H9 (cell line): ENCODE results near the gene RNF227. TPM values are rescaled to one million over a fixed set of nuclear protein-coding genes. Genes with fewer than 3 reads are reported as not detected.

Experiments
- DNase-seq: peaks from one replicate; pipeline ENCODE4 v3.0.0-alpha.2; 2017
- H2AFZ ChIP-seq: one replicate; pipeline ENCODE4 v1.6.1; 2013; ENCODE audit warnings: mild to moderate bottlenecking, low read length, control low read depth, moderate library complexity
- H2AK5ac ChIP-seq: 2 replicates; pipeline ENCODE4 v1.6.1; 2013; ENCODE audit warnings: low read length, control low read depth, mixed read lengths; ENCODE audit not compliant: insufficient read length
- H2BK120ac ChIP-seq: one replicate; pipeline ENCODE4 v1.6.1; 2013; ENCODE audit warnings: low read depth, mild to moderate bottlenecking, low read length, control low read depth, inconsistent platforms; ENCODE audit not compliant: poor library complexity, severe bottlenecking
- H2BK12ac ChIP-seq: 2 replicates; pipeline ENCODE4 v1.6.1; 2013; ENCODE audit warnings: low read length, control low read depth, mixed read lengths, low read depth; ENCODE audit not compliant: insufficient read length
- H2BK15ac ChIP-seq: 2 replicates; pipeline ENCODE4 v1.6.1; 2013; ENCODE audit warnings: low read depth, low read length, control low read depth
- H2BK20ac ChIP-seq: one replicate; pipeline ENCODE4 v1.6.1; 2013; ENCODE audit warnings: low read depth, mild to moderate bottlenecking, low read length, control low read depth, inconsistent platforms; ENCODE audit not compliant: poor library complexity, severe bottlenecking
- H2BK5ac ChIP-seq: 2 replicates; pipeline ENCODE4 v1.6.1; 2013; ENCODE audit warnings: low read length, control low read depth, mixed read lengths; ENCODE audit not compliant: insufficient read length
- H3K14ac ChIP-seq: 2 replicates; pipeline ENCODE4 v1.6.1; 2013; ENCODE audit warnings: low read length, control low read depth; ENCODE audit not compliant: insufficient read depth
- H3K18ac ChIP-seq: 2 replicates; pipeline ENCODE4 v1.6.1; 2013; ENCODE audit warnings: low read depth, mild to moderate bottlenecking, mixed read lengths, low read length, control low read depth; ENCODE audit not compliant: insufficient read length
- H3K23ac ChIP-seq: 2 replicates; pipeline ENCODE4 v1.6.1; 2013; ENCODE audit warnings: low read length, control low read depth, mixed read lengths, low read depth; ENCODE audit not compliant: insufficient read length
- H3K23me2 ChIP-seq: 2 replicates; pipeline ENCODE4 v1.6.1; 2013; ENCODE audit warnings: low read depth, mild to moderate bottlenecking, mixed read lengths, low read length, control low read depth; ENCODE audit not compliant: insufficient read length, poor library complexity, severe bottlenecking
- H3K27ac ChIP-seq: 2 replicates; pipeline ENCODE4 v1.5.1; 2013; ENCODE audit warnings: low read length, control low read depth, mixed read lengths, low read depth; ENCODE audit not compliant: insufficient read length
- H3K27me3 ChIP-seq: 2 replicates; pipeline ENCODE4 v1.6.1; 2013; ENCODE audit warnings: low read length, control low read depth, inconsistent platforms; ENCODE audit not compliant: insufficient read depth
- H3K4ac ChIP-seq: 2 replicates; pipeline ENCODE4 v1.6.1; 2013; ENCODE audit warnings: low read depth, mild to moderate bottlenecking, control low read depth, inconsistent platforms, low read length, moderate library complexity
- H3K4me1 ChIP-seq: 2 replicates; pipeline ENCODE4 v1.6.1; 2013; ENCODE audit warnings: low read length, control low read depth, inconsistent platforms; ENCODE audit not compliant: insufficient read depth
- H3K4me2 ChIP-seq: 2 replicates; pipeline ENCODE4 v1.6.1; 2013; ENCODE audit warnings: low read length, control low read depth, mixed read lengths; ENCODE audit not compliant: insufficient read length, insufficient read depth
- H3K56ac ChIP-seq: 2 replicates; pipeline ENCODE4 v1.6.1; 2013; ENCODE audit warnings: low read depth, mild to moderate bottlenecking, mixed read lengths, low read length, control low read depth; ENCODE audit not compliant: insufficient read length
- H3K79me1 ChIP-seq: 2 replicates; pipeline ENCODE4 v1.6.1; 2013; ENCODE audit warnings: low read depth, mild to moderate bottlenecking, moderate library complexity, low read length, control low read depth, inconsistent platforms; ENCODE audit not compliant: insufficient read depth, poor library complexity, severe bottlenecking
- H3K79me2 ChIP-seq: 2 replicates; pipeline ENCODE4 v1.6.1; 2013; ENCODE audit warnings: low read length, control low read depth, inconsistent platforms; ENCODE audit not compliant: insufficient read depth
- H3K9ac ChIP-seq: 2 replicates; pipeline ENCODE4 v1.6.1; 2013; ENCODE audit warnings: low read length, control low read depth, mixed read lengths; ENCODE audit not compliant: insufficient read length; ENCODE audit errors: extremely low read depth
- H3K9me3 ChIP-seq: one replicate; pipeline ENCODE4 v1.6.1; 2013; ENCODE audit warnings: low read depth, low read length, inconsistent platforms; ENCODE audit not compliant: control insufficient read depth
- H3T11ph ChIP-seq: one replicate; pipeline ENCODE4 v1.6.1; 2013; ENCODE audit warnings: mild to moderate bottlenecking, low read length, control low read depth, inconsistent platforms
- H4K20me1 ChIP-seq: one replicate; pipeline ENCODE4 v1.6.1; 2013; ENCODE audit not compliant: control insufficient read depth, insufficient read length, insufficient read depth
- H4K5ac ChIP-seq: 2 replicates; pipeline ENCODE4 v1.6.1; 2013; ENCODE audit warnings: low read depth, mild to moderate bottlenecking, mixed read lengths, low read length, control low read depth; ENCODE audit not compliant: insufficient read length
- H4K8ac ChIP-seq: replicated peaks from 2 replicates; pipeline ENCODE4 v1.6.1; 2013; ENCODE audit warnings: low read length, control low read depth, mixed read lengths, low read depth; ENCODE audit not compliant: insufficient read length
- H4K91ac ChIP-seq: 2 replicates; pipeline ENCODE4 v1.6.1; 2013; ENCODE audit warnings: low read depth, mild to moderate bottlenecking, moderate library complexity, mixed read lengths, low read length, control low read depth; ENCODE audit not compliant: insufficient read length
- H3K27ac Mint-ChIP-seq, 3 experiments: 2 replicates in 2 of 3; 3 replicates in 1 of 3; pipeline ENCODE4 v1.8.0; 2020 to 2021; ENCODE audit warnings: mixed read lengths in 3 of 3, mild to moderate bottlenecking in 1 of 3, moderate library complexity in 1 of 3
- H3K27me3 Mint-ChIP-seq: 2 replicates; pipeline ENCODE4 v1.8.0; 2021; ENCODE audit warnings: low read depth, mild to moderate bottlenecking, moderate library complexity, mixed read lengths
- H3K36me3 Mint-ChIP-seq, 3 experiments: 2 replicates in 2 of 3; 3 replicates in 1 of 3; pipeline ENCODE4 v1.8.0; 2020 to 2021; ENCODE audit warnings: low read depth in 3 of 3, mixed read lengths in 3 of 3; ENCODE audit not compliant: insufficient read depth in 1 of 3
- H3K4me1 Mint-ChIP-seq, 2 experiments: 2 replicates each; pipeline ENCODE4 v1.8.0; 2020; ENCODE audit warnings: mixed read lengths in 2 of 2
- H3K4me3 Mint-ChIP-seq, 2 experiments: 2 replicates in 1 of 2; 3 replicates in 1 of 2; pipeline ENCODE4 v1.8.0; 2020 to 2021; ENCODE audit warnings: mild to moderate bottlenecking in 2 of 2, mixed read lengths in 2 of 2, moderate library complexity in 1 of 2
- H3K9me3 Mint-ChIP-seq, 2 experiments: 2 replicates in 1 of 2; 3 replicates in 1 of 2; pipeline ENCODE4 v1.8.0; 2020; ENCODE audit warnings: mild to moderate bottlenecking in 2 of 2, mixed read lengths in 2 of 2, moderate library complexity in 1 of 2
- CTCF ChIP-seq: fragments of 200-600 bp; sonication (generic); conservative IDR thresholded peaks from 3 replicates; pipeline ENCODE4 v1.8.0; 2021; ENCODE audit warnings: antibody characterized with exemption, mild to moderate bottlenecking
- WGBS: extraction: QIAGEN DNeasy Blood & Tissue Kit; methylation state at CpG from one replicate; pipeline ENCODE4 v1.1.7; 2013; ENCODE audit warnings: missing lambda C conversion rate, low lambda C conversion rate, mixed read lengths; ENCODE audit not compliant: insufficient read length; ENCODE audit errors: extremely low coverage; 5-methylcytosine and 5-hydroxymethylcytosine counted together
- total RNA-seq: library from RNA; stranded (reverse); gene quantifications from 2 replicates; pipeline ENCODE4 v1.2.1, GENCODE V29; 2021

RNF227 gene
- total RNA-seq, 1 experiment from 2014 or later: 1.9 TPM

DNA sequence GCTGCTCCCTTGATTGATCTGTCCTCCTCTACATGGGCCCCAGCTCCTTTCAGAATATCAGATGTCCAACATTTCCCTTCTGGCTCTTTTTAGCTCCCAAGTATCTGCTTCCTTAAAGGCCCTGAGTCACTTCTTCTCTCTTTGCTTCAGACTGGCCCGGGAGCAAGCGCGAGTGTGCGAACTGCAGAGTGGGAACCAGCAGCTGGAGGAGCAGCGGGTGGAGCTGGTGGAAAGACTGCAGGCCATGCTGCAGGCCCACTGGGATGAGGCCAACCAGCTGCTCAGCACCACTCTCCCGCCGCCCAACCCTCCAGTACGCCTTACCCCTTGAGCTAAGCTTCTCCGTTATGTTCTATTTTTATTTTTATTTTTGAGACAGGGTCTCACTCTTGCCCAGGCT, 28.2 kb upstream of the RNF227 start:
- H3K9me3 ChIP-seq: no peaks in the 10 kb centered on the region
- WGBS: no CpG with 5 or more reads among the region's 9 CpGs
- no peak overlapping the region for H3K56ac ChIP-seq
- H2AFZ ChIP-seq: no peak overlapping the region
- H3K79me2 ChIP-seq: no peaks in the 10 kb centered on the region
- Mint-ChIP-seq H3K9me3 (no peaks in the 10 kb centered on the region), H3K4me1 (no peaks in the 10 kb centered on the region), H3K27ac (no peak overlapping the region), H3K27me3 (no peaks in the 10 kb centered on the region), H3K4me3 (no peak overlapping the region), H3K36me3 (peaks cover 26 to 89% (median 86%) of the 10 kb centered on the region in 3 experiments; a peak in 6 of 7 replicates)
- H4K5ac ChIP-seq: no peak overlapping the region
- H3K27me3 ChIP-seq: no peaks in the 10 kb centered on the region
- no peak overlapping the region for H3K4me2 ChIP-seq
- no peak overlapping the region for H2AK5ac ChIP-seq
- H4K91ac ChIP-seq: no peak overlapping the region
- no peak for TF ChIP-seq CTCF
- no peak overlapping the region for H2BK12ac ChIP-seq
- H3K9ac ChIP-seq: no peak overlapping the region
- no peaks in the 10 kb centered on the region for H4K20me1 ChIP-seq
- no peak overlapping the region for H3K4ac ChIP-seq
- H3K14ac ChIP-seq: no peak overlapping the region
- H3K4me1 ChIP-seq: no peaks in the 10 kb centered on the region
- no peak overlapping the region for H2BK20ac ChIP-seq
- H3K23me2 ChIP-seq: no peaks in the 10 kb centered on the region
- no peak overlapping the region for H2BK120ac ChIP-seq
- H3K79me1 ChIP-seq: no peaks in the 10 kb centered on the region
- H3K27ac ChIP-seq: no peak overlapping the region
- no peak overlapping the region for H2BK5ac ChIP-seq
- no peak overlapping the region for H2BK15ac ChIP-seq
- H3T11ph ChIP-seq: no peak overlapping the region
- no peak overlapping the region for H3K23ac ChIP-seq
- H4K8ac ChIP-seq: no peak overlapping the region
- H3K18ac ChIP-seq: no peak overlapping the region
- DNase-seq: no peak
